AG04449 (cell line): Measurements from ENCODE around the gene PTPRT.

ENCODE experiments used
- CTCF ChIA-PET: fragments of 350-600 bp; formaldehyde crosslinking; extraction: SDS; loops from one replicate; lab custom pipeline; 2021; ENCODE audit warnings: antibody characterized with exemption; lab: Yijun Ruan, JAX
- POLR2A ChIA-PET: fragments of 400-600, 350-600 bp; formaldehyde crosslinking; extraction: SDS; loops from one replicate; lab custom pipeline; 2020; ENCODE audit warnings: antibody characterized with exemption, inconsistent platforms; lab: Yijun Ruan, JAX
- DNase-seq: peaks from one replicate; pipeline ENCODE4 v3.0.0-alpha.2; 2010; ENCODE audit warnings: low read depth, low spot score
- H3K4me3 ChIP-seq: 2 replicates; pipeline ENCODE4 v1.5.1; 2011; ENCODE audit warnings: low read depth, mild to moderate bottlenecking, control low read depth, low read length
- TF ChIP-seq, protein P1 (sequence below): IDR thresholded peaks from one replicate; pipeline ENCODE4 v1.5.1; 2011; ENCODE audit warnings: mild to moderate bottlenecking, moderate library complexity, low read length, control low read depth, inconsistent platforms; ENCODE audit not compliant: insufficient read depth; ENCODE audit errors: missing control alignments

The PTPRT gene

DNA sequence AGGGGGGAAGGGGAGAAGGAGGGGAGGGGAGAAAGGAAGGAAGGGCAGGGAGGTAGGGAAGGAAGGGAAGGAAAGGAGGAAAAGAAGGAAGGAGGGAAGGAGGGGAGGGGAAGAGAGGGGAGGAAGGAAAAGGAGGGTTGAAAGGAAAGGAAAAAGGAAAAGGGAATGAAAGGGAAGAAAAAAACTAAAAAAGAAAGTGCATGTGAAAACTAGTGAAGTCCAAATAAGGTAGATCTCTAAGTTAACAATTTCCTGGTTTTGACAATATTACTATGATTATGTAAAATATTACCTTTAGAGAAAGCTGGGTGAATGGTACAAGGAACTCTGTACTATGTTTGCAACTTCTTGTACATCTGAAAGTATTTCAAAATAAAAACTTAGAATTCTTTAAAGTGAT is 132.4 kb downstream of the PTPRT start:
- ChIA-PET CTCF (no interaction called here), POLR2A (no interaction called here)
- no peak overlapping the region for H3K4me3 ChIP-seq
- no peak for DNase-seq
- TF ChIP-seq, protein P1, sequence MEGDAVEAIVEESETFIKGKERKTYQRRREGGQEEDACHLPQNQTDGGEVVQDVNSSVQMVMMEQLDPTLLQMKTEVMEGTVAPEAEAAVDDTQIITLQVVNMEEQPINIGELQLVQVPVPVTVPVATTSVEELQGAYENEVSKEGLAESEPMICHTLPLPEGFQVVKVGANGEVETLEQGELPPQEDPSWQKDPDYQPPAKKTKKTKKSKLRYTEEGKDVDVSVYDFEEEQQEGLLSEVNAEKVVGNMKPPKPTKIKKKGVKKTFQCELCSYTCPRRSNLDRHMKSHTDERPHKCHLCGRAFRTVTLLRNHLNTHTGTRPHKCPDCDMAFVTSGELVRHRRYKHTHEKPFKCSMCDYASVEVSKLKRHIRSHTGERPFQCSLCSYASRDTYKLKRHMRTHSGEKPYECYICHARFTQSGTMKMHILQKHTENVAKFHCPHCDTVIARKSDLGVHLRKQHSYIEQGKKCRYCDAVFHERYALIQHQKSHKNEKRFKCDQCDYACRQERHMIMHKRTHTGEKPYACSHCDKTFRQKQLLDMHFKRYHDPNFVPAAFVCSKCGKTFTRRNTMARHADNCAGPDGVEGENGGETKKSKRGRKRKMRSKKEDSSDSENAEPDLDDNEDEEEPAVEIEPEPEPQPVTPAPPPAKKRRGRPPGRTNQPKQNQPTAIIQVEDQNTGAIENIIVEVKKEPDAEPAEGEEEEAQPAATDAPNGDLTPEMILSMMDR, result no peak

DNA sequence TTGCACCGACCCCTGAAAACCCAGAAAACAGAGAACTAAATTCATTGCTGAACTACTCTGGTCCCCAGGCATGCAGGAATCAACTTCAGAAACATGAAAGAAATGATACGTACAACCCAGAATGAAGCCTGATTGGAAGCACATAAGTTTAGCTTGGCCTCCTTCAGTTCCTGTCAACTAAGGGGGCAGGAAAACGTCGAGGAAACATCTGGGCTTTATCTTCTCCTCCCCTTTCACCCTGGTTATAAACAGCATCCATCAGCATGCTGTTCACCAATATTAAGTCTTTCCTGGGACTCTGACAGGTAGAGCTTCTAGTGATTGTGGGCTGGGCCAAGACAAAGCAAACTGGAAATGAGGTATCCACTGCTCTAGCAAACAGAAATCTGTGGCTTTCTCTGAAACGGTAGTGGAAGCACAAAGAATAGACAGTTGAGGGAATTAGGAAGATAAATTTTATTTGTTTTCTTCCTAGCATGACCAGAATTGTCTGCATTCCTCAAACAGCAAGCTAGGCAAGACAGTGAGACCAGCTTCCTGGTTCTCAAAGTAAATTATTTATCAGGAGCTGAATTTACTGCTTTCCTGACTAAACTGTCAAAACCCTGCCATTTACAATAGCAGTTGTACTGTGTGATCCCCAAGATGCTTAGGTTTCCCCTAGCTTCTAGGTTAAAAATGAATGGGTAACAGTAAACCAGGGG is 134.4 kb downstream of the PTPRT start:
- POLR2A ChIA-PET, result no interaction called here
- H3K4me3 ChIP-seq, result no peak overlapping the region
- TF ChIP-seq, protein P1, result no peak
- DNase-seq, result no peak
- CTCF ChIA-PET, result no interaction called here

DNA sequence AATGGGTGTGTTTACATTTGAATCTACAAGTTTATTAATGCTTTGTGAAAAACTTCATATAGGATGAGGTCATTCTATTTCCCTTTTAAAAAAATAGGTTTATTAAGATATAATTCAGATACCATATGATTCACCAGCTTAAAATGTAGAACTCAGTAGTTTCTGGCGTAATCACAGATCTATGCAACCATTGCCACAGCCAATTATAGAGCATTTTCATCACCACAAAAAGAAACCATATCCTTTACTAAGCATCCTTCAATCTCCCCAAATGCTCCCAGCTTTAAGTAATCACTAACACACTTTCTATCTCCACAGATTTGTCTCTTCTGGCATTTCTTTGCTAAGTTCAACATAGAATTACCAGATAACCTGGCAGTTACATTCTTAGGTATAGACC is 137.2 kb downstream of the PTPRT start:
- no peak overlapping the region for H3K4me3 ChIP-seq
- TF ChIP-seq, protein P1, result no peak
- ChIA-PET POLR2A (no interaction called here), CTCF (no interaction called here)
- DNase-seq, result no peak

DNA sequence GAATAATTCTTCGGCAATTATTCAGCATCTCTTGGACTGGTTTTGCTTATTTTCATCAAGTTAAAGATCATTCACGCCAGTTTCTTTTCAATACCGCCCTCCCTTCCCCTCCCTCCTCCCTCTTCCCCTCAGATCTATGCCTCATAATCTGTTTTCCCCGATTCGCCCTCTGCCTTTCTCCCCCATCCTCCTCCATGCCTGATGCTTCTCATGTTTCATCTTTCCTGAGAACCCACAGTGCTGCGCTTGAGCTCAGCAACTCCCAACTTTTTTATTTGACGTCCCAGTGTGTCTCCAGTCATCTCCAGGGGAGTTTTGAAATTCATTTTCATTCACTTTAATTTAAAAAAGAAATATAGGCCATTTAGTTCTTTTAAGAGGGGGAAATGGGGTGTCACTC is 142.7 kb downstream of the PTPRT start:
- no peak overlapping the region for H3K4me3 ChIP-seq
- CTCF ChIA-PET, result no interaction called here
- no peak for DNase-seq
- POLR2A ChIA-PET, result no interaction called here
- TF ChIP-seq, protein P1, result no peak

DNA sequence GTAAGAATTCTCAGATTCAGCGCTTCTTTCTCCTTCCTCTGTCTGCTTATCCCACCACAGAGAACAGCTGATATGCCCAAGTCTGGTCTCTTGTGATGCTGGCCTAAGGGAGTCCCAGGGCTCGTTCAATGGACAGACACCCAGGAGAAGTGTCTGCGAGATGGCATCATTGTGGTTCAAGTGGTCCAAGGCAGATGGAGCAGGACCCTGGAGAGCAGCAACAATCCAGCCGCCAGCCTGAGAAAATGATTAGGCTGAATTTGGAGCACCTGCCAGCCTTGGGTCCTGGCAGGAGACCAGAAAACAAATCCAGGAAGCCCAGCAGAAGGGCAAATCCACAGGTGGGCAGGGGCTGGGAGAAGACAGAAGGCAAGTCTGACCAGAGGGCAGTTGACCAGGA is 145.8 kb downstream of the PTPRT start:
- H3K4me3 ChIP-seq, result no peak overlapping the region
- no peak for DNase-seq
- TF ChIP-seq, protein P1, result no peak
- CTCF ChIA-PET, result no interaction called here
- POLR2A ChIA-PET, result no interaction called here

DNA sequence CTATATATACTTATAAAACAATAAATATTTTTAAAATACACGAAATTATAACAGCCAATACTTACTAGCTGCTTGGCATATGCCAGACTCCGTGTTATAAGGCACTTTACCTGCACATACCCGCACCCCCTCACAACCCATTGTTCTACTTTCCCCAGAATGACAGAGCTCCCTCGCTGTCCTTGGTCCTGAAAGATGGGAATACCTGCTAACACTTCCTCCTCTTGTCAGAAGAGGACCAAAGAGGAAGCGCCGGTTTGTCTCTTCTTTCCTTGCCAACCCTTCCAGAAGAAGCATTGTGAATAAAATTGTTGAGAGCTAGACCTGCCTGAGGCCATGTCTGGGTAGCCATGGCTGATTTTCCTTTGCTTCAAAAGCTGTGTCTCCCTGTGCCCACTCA is 149.3 kb downstream of the PTPRT start:
- no peak for DNase-seq
- ChIA-PET CTCF (no interaction called here), POLR2A (no interaction called here)
- no peak overlapping the region for H3K4me3 ChIP-seq
- TF ChIP-seq, protein P1, result no peak
